Activated B cell treated with CpG ODN at 0.5 μM for 24 hours (primary cell): Measurements from ENCODE around the gene DCST1. TPM values are rescaled to one million over a fixed set of nuclear protein-coding genes. Genes with fewer than 3 reads are reported as not detected.

Experiments
- ATAC-seq: fragments of 200-7000 bp; cut with Tn5 transposase; one replicate; pipeline ENCODE4 v1.10.0; 2021; ENCODE audit warnings: low read depth, mild to moderate bottlenecking, moderate library complexity
- CTCF ChIA-PET: fragments of 350-600 bp; sonication (Branson Sonifier 250); formaldehyde crosslinking; loops from one replicate; lab custom pipeline; 2021; ENCODE audit warnings: antibody characterized with exemption; lab: Charles Lee
- POLR2A ChIA-PET: fragments of 350-600 bp; sonication (Branson Sonifier 250); formaldehyde crosslinking; loops from one replicate; lab custom pipeline; 2021; ENCODE audit warnings: antibody characterized with exemption; lab: Charles Lee
- DNase-seq: peaks from one replicate; pipeline ENCODE4 v3.0.0; 2022
- H3K27ac Mint-ChIP-seq: one replicate; pipeline ENCODE4 v1.8.0; 2020; ENCODE audit warnings: mixed read lengths
- H3K27me3 Mint-ChIP-seq: one replicate; pipeline ENCODE4 v1.8.0; 2021; ENCODE audit warnings: mixed read lengths
- H3K36me3 Mint-ChIP-seq: one replicate; pipeline ENCODE4 v1.8.0; 2021; ENCODE audit warnings: low read depth, mixed read lengths
- H3K4me1 Mint-ChIP-seq: one replicate; pipeline ENCODE4 v1.8.0; 2021; ENCODE audit warnings: mixed read lengths
- H3K4me3 Mint-ChIP-seq: one replicate; pipeline ENCODE4 v1.8.0; 2020; ENCODE audit warnings: mild to moderate bottlenecking, mixed read lengths
- H3K9me3 Mint-ChIP-seq: one replicate; pipeline ENCODE4 v1.8.0; 2020; ENCODE audit warnings: mixed read lengths
- intact Hi-C: fragments of 100-400 bp; cut with micrococcal nuclease; formaldehyde crosslinking; loops from one replicate; pipeline ENCODE4 v1.15.1; 2024
- total RNA-seq: library from RNA; stranded (reverse); gene quantifications from 2 replicates; pipeline ENCODE4 v1.2.3, GENCODE V29; 2022
- TF ChIP-seq, protein P1 (sequence below): fragments of 200-600 bp; IDR thresholded peaks from one replicate; pipeline ENCODE4 v1.8.0; 2022; ENCODE audit warnings: antibody characterized with exemption, mild to moderate bottlenecking

The DCST1 gene
- total RNA-seq, 1 donor from 2014 or later = not detected

DNA sequence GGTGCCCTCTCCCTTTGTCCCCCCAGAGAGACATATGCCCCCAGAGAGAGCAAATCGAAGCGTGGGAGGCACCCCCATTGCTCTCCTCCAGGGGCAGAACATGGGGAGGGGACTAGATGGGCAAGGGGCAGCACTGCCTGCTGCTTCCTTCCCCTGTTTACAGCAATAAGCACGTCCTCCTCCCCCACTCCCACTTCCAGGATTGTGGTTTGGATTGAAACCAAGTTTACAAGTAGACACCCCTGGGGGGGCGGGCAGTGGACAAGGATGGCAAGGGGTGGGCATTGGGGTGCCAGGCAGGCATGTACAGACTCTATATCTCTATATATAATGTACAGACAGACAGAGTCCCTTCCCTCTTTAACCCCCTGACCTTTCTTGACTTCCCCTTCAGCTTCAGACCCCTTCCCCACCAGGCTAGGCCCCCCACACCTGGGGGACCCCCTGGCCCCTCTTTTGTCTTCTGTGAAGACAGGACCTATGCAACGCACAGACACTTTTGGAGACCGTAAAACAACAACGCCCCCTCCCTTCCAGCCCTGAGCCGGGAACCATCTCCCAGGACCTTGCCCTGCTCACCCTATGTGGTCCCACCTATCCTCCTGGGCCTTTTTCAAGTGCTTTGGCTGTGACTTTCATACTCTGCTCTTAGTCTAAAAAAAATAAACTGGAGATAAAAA, 53.4 kb downstream of the DCST1 start:
- no peak overlapping the region for H3K4me3 Mint-ChIP-seq
- H3K4me1 Mint-ChIP-seq = peaks cover 42% of the 10 kb centered on the region
- CTCF ChIA-PET = interaction anchor here (0.6 to 3.3 kb wide), 3 partner anchors 56 to 86 kb away, joined by 3 to 30 read pairs (median 9); partner anchors contain the start of genes KRTCAP2 and TRIM46
- intact Hi-C loops = loop anchor here (1.0 to 5.0 kb wide), 2 partner anchors 80 to 235 kb away; partner anchors contain the start of gene RUSC1
- no peaks in the 10 kb centered on the region for H3K36me3 Mint-ChIP-seq
- H3K27me3 Mint-ChIP-seq = peaks cover 18% of the 10 kb centered on the region
- POLR2A ChIA-PET = interaction anchor here (2.5 kb wide), 2 partner anchors 24 to 86 kb away, joined by 13 to 54 read pairs; partner anchors contain the start of genes EFNA4, KRTCAP2 and TRIM46
- TF ChIP-seq, protein P1, sequence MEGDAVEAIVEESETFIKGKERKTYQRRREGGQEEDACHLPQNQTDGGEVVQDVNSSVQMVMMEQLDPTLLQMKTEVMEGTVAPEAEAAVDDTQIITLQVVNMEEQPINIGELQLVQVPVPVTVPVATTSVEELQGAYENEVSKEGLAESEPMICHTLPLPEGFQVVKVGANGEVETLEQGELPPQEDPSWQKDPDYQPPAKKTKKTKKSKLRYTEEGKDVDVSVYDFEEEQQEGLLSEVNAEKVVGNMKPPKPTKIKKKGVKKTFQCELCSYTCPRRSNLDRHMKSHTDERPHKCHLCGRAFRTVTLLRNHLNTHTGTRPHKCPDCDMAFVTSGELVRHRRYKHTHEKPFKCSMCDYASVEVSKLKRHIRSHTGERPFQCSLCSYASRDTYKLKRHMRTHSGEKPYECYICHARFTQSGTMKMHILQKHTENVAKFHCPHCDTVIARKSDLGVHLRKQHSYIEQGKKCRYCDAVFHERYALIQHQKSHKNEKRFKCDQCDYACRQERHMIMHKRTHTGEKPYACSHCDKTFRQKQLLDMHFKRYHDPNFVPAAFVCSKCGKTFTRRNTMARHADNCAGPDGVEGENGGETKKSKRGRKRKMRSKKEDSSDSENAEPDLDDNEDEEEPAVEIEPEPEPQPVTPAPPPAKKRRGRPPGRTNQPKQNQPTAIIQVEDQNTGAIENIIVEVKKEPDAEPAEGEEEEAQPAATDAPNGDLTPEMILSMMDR = no peak
- DNase-seq (no peak), ATAC-seq (no peak)
- no peak overlapping the region for H3K27ac Mint-ChIP-seq
- H3K9me3 Mint-ChIP-seq = no peaks in the 10 kb centered on the region

- H3K4me3 Mint-ChIP-seq = no peak overlapping the region
- peaks cover 10% of the 10 kb centered on the region for H3K4me1 Mint-ChIP-seq
- TF ChIP-seq, protein P1 = peak; percentile 48
- H3K27me3 Mint-ChIP-seq = peaks cover 6% of the 10 kb centered on the region
- ChIA-PET POLR2A (interaction anchor here (0.5 to 2.1 kb wide), 9 partner anchors 9 to 81 kb away, joined by 3 to 38 read pairs (median 6); partner anchors contain the start of gene KRTCAP2), CTCF (interaction anchor here (0.7 to 5.3 kb wide), 27 partner anchors 9 to 135 kb away, joined by 3 to 145 read pairs (median 4); partner anchors contain the start of genes DPM3, EFNA1, EFNA4 and KRTCAP2)
- H3K9me3 Mint-ChIP-seq = no peaks in the 10 kb centered on the region
- no peaks in the 10 kb centered on the region for H3K36me3 Mint-ChIP-seq
- H3K27ac Mint-ChIP-seq = no peak overlapping the region
- peak; percentile 89 for ATAC-seq
- intact Hi-C loops = loop anchor here (1.0 to 5.0 kb wide), 3 partner anchors 36 to 82 kb away; partner anchors contain the start of genes EFNA1, KRTCAP2 and TRIM46
- peak; percentile 76 for DNase-seq
Measured at GRCh38 chr1:155091071-155092051, 57.7 kb downstream of the DCST1 start.

DNA sequence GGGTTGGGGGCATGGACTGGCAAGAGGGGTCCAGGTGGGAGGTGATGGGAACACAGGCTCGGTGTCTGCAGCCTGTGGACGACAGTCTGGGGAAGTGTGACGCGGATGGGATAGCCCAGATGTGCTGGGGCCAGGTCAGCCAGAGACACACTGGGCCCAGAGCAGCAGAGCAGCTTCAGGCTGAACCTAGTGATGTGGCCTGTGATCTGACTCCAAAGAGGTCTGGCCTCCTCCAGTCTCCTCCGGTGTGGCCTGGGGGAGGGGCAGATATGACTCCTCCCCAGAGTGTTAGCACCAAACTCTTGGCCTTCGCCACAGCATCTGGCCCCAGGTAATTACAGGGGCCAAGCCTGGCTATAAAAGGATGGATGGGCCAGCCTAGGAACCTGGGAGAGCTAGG, 58.5 kb downstream of the DCST1 start:
- no peak overlapping the region for H3K4me3 Mint-ChIP-seq
- intact Hi-C loops = loop anchor here (5.0 kb wide), 1 partner anchor 35 kb away; the partner anchor contains the start of gene EFNA1
- DNase-seq = no peak
- no peaks in the 10 kb centered on the region for H3K36me3 Mint-ChIP-seq
- ATAC-seq = no peak
- ChIA-PET CTCF (interaction anchor here (0.9 to 5.3 kb wide), 19 partner anchors 8 to 102 kb away, joined by 3 to 145 read pairs (median 4); partner anchors contain the start of genes EFNA1, EFNA4, KRTCAP2 and SLC50A1), POLR2A (interaction anchor here (0.5 to 2.1 kb wide), 5 partner anchors 12 to 81 kb away, joined by 3 to 38 read pairs (median 3); partner anchors contain the start of gene KRTCAP2)
- H3K4me1 Mint-ChIP-seq = peaks cover 9% of the 10 kb centered on the region
- H3K9me3 Mint-ChIP-seq = no peaks in the 10 kb centered on the region
- H3K27me3 Mint-ChIP-seq = peaks cover 6% of the 10 kb centered on the region
- H3K27ac Mint-ChIP-seq = no peak overlapping the region
- TF ChIP-seq, protein P1 = no peak

GRCh38 chr1:155092641-155093040, 59.0 kb downstream of the DCST1 start:
- peaks cover 6% of the 10 kb centered on the region for H3K27me3 Mint-ChIP-seq
- ATAC-seq (no peak), DNase-seq (no peak)
- ChIA-PET CTCF (interaction anchor here (0.9 to 5.3 kb wide), 4 partner anchors 43 to 80 kb away, joined by 3 to 145 read pairs (median 24); partner anchors contain the start of genes KRTCAP2, SLC50A1 and TRIM46), POLR2A (interaction anchor here (0.6 to 2.1 kb wide), 2 partner anchors 75 to 210 kb away, joined by 3 to 38 read pairs; no protein-coding TSS in a partner anchor)
- no peaks in the 10 kb centered on the region for H3K9me3 Mint-ChIP-seq
- intact Hi-C loops = loop anchor here (5.0 kb wide), 1 partner anchor 35 kb away; the partner anchor contains the start of gene EFNA1
- H3K27ac Mint-ChIP-seq = no peak overlapping the region
- H3K4me1 Mint-ChIP-seq = peaks cover 9% of the 10 kb centered on the region
- H3K36me3 Mint-ChIP-seq = no peaks in the 10 kb centered on the region
- no peak overlapping the region for H3K4me3 Mint-ChIP-seq
- TF ChIP-seq, protein P1 = no peak
